Kidney capillary endothelial cell (primary cell): ENCODE results near the gene ATP8A1.

Experiments
- DNase-seq: peaks from one replicate; pipeline ENCODE4 v3.0.0-alpha.2; 2018; ENCODE audit warnings: low spot score

ATP8A1 gene

DNA sequence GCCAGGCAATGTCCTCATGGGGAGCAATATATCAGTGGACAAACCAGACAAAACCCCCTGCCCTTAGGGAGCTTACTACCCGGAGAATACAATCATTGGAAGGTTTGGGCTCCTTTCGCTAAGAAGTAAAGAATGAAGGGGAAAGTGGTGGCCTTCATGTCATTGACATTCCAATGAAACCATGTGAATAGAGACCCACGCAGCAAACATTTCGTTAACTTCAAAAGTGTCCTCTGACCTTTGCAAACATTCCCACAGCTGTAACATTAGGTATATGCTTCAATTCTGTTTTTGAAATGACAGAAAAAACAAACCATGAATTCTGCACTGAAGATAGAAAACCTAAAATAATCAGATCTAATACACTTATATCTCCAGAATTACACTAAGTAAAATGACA is 7.0 kb downstream of the ATP8A1 start:
- no peak for DNase-seq

DNA sequence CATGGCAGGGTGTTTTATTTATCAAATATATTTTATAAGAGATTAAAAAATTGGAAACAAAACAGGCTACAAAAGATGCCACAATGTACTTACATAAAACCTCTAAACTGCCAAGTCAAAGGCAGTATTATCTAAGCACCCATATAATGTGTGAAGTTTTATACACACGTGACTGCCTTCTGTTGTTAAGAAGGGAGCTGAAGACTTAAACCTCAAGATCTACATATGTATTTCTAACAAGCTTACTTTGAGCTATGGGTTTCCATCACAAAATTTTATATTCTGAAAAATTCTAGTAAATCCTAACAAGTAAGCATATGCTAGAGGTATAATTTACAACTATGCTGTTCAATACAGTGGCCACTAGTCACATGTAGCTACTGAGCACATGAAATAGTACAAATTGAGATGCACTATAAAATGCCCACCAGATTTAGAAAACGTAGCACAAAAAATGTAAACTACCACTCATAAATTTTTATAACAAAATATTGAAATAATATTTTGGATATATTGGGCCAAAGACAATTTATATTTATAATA is 9.8 kb downstream of the ATP8A1 start:
- no peak for DNase-seq

DNA sequence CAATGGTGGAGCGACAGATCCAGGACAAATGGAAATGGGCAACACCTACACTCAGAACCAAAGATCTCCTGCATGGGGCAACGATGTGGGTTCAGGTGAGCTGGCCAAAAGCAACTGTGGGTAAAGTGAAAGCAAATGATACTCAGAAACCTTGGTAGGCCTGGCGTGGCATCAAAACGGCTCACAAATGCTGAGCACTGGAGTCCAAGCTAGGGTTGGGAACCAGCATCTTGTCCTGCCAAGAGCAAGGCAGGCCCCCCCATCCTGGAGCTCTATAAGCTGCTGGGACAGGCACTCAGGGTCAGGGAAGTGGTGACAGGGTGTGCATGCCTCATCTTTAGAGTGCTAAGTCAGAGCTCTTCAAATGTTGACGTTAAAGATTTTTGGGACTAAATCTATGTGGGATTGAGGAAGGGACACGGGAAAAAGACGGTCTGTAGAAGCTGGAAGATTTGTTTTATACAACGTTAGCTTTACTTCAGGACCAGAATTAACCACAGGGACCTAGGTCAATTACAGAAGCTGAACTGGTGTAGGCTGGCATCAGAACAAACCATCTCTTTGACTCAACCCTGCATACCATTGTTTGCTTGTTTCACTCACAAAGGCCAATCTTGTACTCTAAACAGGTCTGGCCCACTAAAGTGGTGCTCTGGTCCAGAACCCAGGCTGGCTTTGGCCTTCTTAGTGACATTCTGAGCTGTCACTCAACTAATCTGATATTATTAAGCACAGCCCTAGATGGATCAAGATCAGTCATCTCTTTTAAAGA is 10.7 kb downstream of the ATP8A1 start:
- DNase-seq, result no peak

DNA sequence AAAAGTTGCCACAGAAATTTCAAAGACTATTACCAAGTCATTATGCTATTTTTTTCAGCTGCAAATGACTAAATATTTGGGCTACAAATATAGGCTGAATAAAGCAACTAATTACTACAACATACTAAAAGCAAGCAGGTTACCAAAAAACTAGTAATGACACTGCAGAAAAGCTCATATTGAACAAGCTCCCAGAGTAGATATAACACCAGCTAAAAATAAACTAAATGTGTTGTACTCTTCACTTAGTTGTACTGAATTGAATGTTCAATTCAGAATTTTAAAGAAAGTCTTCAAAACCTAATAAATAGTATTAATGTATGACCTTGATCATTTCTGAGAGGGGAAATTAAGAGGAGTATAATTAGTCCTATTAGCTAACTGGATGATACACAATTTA is 12.0 kb downstream of the ATP8A1 start:
- DNase-seq, result no peak

DNA sequence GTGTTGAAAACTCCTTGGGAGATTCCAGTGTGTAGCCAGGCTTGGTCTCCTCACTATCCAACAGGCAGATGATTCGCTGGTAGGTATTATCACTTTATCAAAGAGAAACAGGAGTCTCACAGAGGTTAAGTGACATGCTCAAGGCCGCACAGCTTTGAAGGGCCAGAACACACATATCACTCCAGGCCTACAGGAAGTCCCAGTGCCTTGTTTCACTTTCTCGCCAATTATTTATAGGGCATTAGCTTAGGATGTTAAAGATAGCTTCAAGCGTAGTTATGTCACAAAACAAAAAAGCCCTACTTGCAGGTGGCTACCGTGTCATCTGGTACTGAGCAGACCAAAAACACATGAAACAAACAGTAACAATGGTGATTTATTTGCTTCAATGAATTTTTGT is 13.2 kb downstream of the ATP8A1 start:
- no peak for DNase-seq

DNA sequence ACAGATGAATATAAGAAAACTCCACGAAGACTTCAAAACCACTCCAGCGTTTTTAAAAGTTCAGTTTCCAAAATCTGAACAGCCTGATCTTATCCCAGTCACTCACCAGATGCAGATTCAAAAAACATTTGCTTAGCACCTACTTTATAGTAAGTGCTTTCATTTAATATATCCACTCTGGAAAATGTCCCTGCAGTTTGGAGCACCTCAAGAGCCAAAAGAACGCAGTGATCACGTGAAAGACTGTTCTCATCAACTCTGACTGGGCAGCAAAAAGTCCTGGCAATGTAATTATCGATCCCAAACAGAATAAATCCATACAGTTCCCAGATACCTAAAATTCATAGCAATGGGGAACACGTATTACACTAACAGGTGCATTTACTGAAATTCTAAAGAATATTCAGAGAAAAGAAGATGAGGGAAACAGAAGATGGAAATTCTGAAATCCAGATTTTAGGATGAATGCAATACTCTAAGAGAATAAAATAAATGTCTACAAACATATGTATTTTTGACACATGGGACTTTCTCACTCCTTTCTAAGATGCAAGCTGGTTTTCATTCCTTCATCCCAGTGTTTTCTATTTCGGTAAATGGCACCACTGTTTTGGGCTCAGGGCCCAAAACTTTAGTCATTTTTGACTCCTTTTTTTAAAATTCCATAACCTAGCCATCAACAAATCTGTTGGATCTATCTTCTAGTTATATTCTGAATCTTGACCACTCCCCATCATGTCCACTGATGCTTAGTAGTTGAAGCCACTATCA is 13.9 kb downstream of the ATP8A1 start:
- DNase-seq, result no peak

DNA sequence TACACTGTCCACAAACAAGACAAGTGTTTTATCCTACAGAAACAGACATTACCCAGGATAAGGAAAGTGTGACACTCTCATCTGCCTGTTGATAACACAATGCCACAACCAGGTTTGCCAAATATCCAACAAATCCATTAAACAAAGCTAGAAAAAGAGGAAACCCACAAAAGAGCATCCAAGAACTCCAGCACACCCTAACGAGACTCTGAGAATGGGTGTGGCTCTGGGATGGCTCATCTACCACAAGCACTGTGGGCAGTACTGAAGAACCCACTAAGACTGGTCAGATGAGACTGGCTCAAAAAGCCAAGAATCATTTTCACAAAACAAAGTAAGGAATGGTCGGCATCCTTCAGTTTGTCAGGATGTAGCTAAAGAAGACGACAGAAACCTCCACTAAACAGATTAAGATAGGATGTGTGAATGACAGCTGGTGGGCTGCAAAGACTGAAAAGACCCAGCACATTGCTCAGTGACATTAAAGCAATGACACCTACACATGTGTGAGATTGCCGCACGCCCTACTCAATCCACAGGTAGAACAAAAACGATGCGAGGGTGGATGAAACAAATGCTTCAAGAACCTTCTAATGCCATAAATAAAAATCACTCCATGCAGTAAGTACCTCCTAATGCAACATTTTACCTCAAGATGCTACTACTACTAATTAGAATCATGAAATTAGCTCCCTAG is 14.7 kb downstream of the ATP8A1 start:
- DNase-seq, result no peak

DNA sequence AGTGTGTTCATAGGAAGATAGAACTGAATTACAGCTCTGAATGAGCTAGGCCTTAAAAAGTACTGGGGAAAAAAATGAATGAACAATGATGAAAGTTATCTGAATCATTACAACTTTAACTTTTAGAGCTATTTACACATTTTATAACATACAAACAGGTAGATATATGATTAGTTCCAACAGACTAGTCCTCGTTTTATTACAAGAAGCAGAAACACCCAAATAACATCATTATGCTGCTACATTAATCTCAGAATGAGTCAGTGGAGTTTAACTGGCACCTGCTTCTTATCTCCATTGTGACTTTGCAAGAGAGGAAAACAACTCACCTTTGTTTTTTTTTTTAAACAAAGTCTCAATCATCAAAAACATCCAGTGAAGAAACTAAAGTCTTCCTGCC is 15.2 kb downstream of the ATP8A1 start:
- no peak for DNase-seq

DNA sequence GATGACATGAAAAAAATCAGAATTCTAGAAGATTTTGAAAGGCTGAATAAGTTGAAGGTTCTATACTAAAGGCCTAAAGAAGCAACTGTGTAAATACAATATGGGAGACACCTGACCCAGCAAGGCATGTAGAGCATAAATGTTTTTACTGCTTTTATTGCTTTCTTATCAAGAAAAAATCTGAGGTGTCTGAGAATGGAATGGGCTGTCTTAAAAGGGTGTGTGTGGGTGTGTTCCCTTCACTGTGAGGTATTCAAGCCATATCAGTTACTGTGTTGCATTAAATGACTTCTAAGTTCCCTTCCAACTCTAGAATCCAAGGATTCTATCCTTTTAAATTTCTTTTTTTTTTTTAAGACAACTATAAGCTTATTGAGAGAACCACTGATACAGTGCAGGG is 15.7 kb downstream of the ATP8A1 start:
- DNase-seq, result no peak

DNA sequence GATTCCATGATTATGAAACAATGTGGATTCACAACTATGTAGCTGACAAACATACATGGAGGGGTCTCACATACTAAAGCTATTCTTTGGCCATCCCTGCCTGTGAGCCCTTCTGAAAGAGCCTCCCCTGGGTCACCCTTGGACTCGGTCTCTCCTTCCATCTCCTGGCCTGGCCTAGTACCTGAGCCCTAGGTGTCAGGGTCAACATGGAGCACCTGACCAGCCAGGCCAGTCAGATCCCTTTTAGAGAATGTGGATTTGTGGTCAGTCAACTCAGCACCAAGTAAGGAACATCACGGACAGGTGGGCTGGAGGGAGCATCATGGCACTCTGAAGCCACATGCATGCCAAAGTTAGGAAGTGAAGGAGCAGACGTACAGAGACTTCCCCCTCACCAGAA is 16.3 kb downstream of the ATP8A1 start:
- no peak for DNase-seq

DNA sequence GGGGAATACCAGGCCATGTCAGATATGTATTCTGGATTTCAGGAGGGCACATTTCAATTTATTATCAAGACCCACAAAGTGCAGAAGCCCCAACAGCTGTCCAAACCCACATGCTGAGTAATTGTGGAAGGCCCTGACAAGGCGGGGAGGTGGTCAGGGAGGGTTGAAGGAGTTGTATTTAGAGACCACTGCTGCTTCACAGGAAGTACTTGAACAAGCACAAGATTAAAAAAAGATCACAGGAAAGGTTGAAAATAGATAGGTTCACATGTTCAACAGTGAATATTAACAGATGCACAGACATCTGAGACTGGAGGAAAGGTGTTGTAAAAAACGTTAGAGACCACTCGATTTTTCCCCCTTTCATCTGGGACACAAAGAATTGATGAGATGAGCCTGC is 17.9 kb downstream of the ATP8A1 start:
- DNase-seq, result no peak

DNA sequence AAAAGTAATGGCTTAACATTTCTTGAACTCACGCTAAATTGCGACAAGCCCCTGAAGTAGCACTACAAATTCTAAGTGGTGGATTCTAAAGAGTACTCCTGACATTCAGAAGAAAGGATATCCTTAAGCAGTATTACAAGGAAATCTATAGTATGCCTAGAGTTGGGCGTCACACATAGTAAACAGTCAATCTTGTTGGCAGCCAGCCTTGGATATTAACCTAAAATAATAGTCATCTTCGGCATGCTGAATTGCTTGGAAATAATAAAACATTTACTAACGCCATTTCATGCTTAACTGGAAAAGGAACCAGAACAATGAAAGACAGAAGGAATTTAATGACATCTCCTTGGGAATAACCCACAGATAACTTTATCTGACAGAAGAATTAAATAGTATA is 18.6 kb downstream of the ATP8A1 start:
- no peak for DNase-seq

DNA sequence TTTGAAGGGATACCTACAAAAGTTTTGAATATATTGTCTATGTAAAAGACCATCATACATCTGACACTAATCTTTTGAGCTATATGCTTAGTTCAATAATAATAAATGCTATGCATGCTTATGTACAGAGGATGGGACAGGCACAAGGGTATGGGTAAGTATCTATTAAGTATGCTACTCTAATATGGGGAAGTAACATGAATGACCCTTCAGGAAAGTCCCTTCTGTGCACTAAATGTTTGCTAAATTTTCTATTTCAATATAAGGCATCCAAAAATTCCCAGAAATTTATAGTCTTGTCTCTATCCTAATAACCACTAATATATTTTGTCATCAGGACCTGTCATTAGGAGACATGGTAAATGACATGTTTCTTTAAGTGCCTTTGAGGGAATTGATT is 19.0 kb downstream of the ATP8A1 start:
- no peak for DNase-seq

DNA sequence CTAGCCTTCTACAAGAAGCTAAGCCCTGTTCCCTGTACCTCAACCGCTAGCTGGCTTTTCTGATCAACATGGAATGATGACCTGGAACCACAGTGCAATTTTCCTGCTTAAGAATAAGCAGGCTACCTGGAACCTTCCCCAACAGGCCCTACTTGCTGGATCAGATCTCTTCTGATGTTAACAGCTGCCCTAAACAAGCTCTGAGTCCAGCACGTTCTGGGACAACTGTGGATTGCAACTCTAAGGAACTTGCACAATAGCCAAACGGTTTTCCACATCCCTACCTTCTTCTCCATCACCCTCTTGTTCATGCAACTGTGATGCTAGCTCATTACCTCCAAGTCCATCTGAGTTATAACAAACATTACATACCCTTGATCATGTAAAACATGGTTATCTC is 19.8 kb downstream of the ATP8A1 start:
- no peak for DNase-seq

DNA sequence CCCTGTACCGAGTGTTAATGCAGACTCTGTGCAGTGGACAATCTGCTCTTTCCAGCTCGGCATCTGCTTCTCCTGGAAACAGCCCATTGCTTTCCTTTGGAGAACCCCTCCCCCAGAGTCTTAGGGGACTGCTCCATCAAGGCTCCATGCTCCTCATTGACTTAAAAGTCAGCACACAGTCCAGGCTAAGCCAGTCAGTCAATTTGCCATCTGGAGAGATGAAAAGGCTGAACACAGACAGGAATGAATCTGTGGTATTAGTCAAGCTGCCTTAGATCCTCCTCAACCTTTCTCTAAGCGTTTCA is 20.3 kb downstream of the ATP8A1 start:
- no peak for DNase-seq

DNA sequence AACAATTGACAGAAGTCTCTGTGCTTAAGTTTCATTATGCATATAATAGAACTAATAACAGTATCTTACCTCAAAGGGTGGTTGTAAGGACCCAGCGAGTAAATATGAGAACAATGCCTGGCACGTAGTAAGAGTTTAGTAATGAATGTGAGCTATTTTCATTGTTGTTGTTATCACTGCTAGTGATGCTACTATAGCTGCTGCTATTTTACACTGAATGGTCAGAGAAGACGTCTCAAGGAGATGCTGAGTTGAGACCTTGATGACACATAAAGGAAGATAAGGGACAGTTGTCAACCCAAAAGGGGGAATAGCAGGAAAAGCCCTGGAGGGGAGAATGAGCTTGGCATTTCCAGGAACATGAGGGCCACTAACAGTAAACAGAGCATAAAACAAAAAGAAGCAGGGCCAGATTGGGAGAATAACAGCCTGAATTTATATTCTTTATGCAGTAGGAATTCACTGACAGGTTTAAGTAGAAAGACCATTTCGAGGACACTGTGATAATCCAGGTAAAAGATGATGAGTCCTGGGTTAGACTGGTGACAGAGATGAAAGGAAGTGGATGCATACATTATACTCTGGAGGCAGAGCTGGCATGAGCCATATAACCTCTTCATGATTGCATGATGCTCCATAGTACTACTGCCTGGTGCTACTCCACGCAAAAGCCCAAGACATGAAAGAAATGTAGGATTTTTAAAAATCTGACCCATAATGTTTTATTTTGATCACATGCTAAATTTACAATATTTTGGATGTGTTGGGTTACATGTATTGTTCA is 23.1 kb downstream of the ATP8A1 start:
- DNase-seq, result no peak

DNA sequence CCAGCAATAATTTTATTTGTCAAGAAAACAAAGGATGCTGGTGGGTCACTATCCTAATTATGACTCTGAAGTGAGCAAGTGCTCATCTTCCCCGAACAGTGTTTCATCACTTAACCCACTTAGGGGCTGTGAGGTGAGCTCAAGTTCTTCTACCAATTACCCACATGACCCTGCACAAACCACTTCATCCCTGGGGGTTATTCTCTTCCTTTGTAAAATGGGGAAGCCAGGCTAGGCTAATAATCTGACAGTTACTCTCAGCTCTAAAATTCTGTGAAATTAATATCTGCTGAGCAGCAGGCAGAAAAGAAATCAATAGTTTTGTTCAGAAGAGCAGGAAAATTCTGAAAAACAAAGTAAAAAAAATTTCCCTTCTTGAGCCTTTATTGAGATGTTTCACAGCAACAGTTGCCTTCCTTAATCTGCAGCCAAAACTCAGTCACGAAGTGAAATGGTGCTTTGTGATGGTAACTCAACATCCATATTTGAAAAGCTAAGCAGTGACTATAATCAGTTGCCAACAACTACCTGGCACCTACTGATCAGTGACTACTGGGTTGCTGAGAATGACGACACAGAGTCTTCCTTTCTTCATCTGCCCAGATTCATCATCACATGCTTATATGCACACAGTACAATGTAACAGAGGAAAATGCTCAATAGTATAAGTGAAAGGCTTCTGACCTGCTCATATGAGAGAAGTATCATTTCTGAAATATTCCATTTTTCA is 24.1 kb downstream of the ATP8A1 start:
- no peak for DNase-seq

DNA sequence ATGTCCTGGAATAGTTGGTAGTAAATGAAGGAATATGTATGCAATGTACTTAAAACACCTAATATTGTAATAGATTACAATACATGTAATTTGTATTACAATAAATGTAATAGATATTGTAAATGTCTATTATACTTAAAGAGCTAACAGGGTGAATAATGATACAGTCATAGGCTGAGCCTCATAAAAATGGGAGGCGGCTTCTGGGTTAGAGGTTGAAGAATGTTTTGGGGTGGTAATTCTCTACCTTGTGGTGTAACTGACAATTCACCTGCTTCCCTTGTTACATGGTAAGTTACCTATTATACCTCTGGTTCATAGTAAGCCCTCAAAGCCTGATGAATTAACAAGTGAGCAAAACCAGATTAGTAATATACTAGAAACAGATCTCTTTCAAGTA is 26.0 kb downstream of the ATP8A1 start:
- DNase-seq, result no peak

DNA sequence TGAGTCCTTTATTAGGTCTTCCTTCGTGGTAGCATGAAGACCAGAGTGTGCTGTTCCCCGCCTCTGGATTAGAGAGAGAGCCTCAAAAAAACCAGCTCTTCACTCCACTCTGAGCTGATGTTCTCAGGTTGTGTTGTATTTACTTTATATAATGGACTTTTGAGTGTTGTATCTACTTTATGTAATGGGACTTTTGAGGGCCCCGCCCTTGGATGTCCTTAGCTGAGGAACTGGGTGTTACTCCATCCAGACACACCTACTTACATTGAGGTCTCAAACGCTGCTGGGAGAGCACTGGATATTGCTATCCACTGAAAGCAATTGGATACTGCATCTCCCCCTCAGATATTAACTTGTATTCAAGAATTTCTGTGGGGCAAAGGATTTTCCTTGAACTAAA is 28.2 kb downstream of the ATP8A1 start:
- no peak for DNase-seq

DNA sequence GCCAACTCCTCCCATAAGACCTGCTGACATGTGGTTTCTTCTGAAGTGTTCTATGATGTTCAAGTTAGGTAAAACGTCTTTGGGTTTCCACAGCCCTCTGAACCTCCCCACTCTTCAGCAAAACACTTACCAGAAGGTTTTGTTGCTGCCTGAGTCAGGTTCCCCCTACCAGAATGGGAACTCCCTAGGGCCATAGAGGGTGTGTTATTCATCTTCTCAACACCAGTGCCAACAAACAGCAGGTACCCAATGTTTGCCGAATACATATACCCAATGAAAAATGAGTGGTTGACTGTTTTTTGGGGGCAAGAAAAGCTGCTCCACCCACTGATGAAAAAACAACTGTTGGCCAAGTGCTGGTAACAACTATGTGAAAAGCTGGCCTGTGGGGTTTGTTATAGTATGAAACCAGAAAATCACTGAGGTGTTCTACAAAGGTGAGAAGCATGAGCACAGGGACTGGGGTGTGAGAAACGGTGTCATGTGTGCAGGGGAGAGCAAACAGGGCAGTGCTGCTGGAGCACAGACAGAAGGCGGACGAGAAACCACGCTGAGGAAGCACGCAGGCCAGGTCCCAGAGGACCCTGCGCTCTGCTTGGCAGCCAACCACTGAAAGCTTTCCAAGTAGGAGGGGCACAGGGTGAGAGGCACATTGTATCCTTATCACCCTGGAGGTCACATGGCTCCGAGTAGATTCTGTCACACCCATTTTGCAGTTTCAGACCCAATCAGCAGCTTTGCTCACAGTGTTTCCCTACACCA is 28.8 kb downstream of the ATP8A1 start:
- no peak for DNase-seq

DNA sequence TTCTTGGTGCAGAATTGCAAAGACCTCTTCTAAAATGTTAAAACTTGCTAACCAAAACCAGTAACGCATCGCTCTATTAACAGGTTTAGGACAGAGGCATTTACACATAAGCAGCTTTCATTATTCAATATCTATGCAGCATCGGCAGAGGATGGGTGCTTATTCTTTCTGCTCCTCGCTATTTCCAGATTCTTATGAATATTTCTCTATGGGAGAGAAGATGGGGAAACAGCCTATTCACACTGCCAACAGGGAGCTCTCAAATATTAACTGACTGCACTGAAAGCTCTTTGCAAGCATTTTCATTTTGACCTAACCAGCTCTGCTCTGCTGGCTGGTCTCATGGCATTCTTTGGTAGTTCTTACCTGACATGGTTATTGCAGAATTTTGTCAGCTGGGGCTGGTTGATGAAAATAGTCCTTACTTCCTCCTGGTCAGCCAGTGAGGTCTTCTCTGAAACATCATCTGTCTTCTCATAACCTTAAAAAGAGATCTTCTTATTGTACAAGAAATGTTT is 30.2 kb downstream of the ATP8A1 start:
- no peak for DNase-seq
